Liver (tissue), 9 donors: ENCODE data around the gene ABITRAM. TPM values are rescaled to one million over a fixed set of nuclear protein-coding genes. Genes with fewer than 3 reads are reported as not detected.
"Not testable (repeated sequence)": the region's sequence is repeated elsewhere in the genome, so short reads cannot be mapped to it uniquely, and the experiment has no call there.

Experiments used
- DNase-seq: peaks from one replicate; pipeline ENCODE4 v3.0.0-alpha.2; 2017; ENCODE audit warnings: low spot score
- H3K27ac ChIP-seq, 2 donors: one replicate each; pipeline ENCODE4 v1.7.0; 2013; ENCODE audit warnings: inconsistent platforms in 2 of 2, low read length in 2 of 2, control low read depth in 1 of 2, low read depth in 1 of 2, mild to moderate bottlenecking in 1 of 2
- H3K27me3 ChIP-seq, 4 donors: one replicate each; pipeline versions ENCODE4 v1.6.1 to v1.7.0; 2013; ENCODE audit warnings: low read length in 3 of 4, inconsistent platforms in 1 of 4, mild to moderate bottlenecking in 1 of 4, moderate library complexity in 1 of 4; ENCODE audit not compliant: control insufficient read depth in 4 of 4, insufficient read depth in 4 of 4
- H3K36me3 ChIP-seq, 4 donors: one replicate each; pipeline versions ENCODE4 v1.6.1 to v1.7.0; 2013; ENCODE audit warnings: low read length in 3 of 4, mild to moderate bottlenecking in 3 of 4, low read depth in 1 of 4, moderate library complexity in 1 of 4; ENCODE audit not compliant: control insufficient read depth in 4 of 4, insufficient read depth in 3 of 4
- H3K4me1 ChIP-seq, 4 donors: one replicate each; pipeline versions ENCODE4 v1.6.1 to v1.7.0; 2013; ENCODE audit warnings: low read length in 3 of 4, mild to moderate bottlenecking in 3 of 4, moderate library complexity in 1 of 4; ENCODE audit not compliant: control insufficient read depth in 4 of 4, insufficient read depth in 4 of 4
- H3K4me3 ChIP-seq, 3 donors: one replicate each; pipeline versions ENCODE4 v1.6.1 to v1.7.0; 2013; ENCODE audit warnings: low read length in 3 of 3, control low read depth in 1 of 3, low read depth in 1 of 3, mild to moderate bottlenecking in 1 of 3
- H3K9ac ChIP-seq, 2 donors: one replicate each; pipeline ENCODE4 v1.7.0; 2013; ENCODE audit warnings: low read length in 2 of 2, mild to moderate bottlenecking in 2 of 2, moderate library complexity in 2 of 2, control low read depth in 1 of 2, low read depth in 1 of 2
- H3K9me3 ChIP-seq, 4 donors: one replicate each; pipeline versions ENCODE4 v1.6.1 to v1.7.0; 2013; ENCODE audit warnings: low read length in 3 of 4; ENCODE audit not compliant: control insufficient read depth in 4 of 4
- ATF3 ChIP-seq: IDR thresholded peaks from 2 replicates; pipeline ENCODE4 v1.6.1; 2016; ENCODE audit warnings: antibody characterized with exemption
- CTCF ChIP-seq: fragments of 150-350 bp; IDR thresholded peaks from 2 replicates; pipeline ENCODE4 v1.5.1; 2017; ENCODE audit warnings: improper control_type of control experiment, low read depth, low read length; ENCODE audit not compliant: missing input control
- FOXA2 ChIP-seq: IDR thresholded peaks from 2 replicates; pipeline ENCODE4 v1.6.1; 2016; ENCODE audit warnings: antibody characterized with exemption
- GABPA ChIP-seq, 2 donors: IDR thresholded peaks in 1 of 2; conservative IDR thresholded peaks in 1 of 2; 2 replicates each; pipeline ENCODE4 v1.6.1; 2016; ENCODE audit warnings: antibody characterized with exemption in 2 of 2, mild to moderate bottlenecking in 1 of 2, moderate library complexity in 1 of 2
- JUND ChIP-seq, 2 donors: IDR thresholded peaks; 2 replicates each; pipeline ENCODE4 v1.6.1; 2016; ENCODE audit warnings: antibody characterized with exemption in 2 of 2
- MAX ChIP-seq: IDR thresholded peaks from 2 replicates; pipeline ENCODE4 v1.6.1; 2016; ENCODE audit warnings: antibody characterized with exemption
- NR2F2 ChIP-seq: IDR thresholded peaks from 2 replicates; pipeline ENCODE4 v1.6.1; 2016; ENCODE audit warnings: antibody characterized with exemption
- RAD21 ChIP-seq, 2 donors: IDR thresholded peaks; 2 replicates each; pipeline ENCODE4 v1.6.1; 2016; ENCODE audit warnings: antibody characterized with exemption in 2 of 2, mild to moderate bottlenecking in 2 of 2
- RXRA ChIP-seq, 2 donors: IDR thresholded peaks; 2 replicates each; pipeline ENCODE4 v1.6.1; 2017 to 2018; ENCODE audit warnings: antibody characterized with exemption in 2 of 2, mild to moderate bottlenecking in 1 of 2
- SP1 ChIP-seq: IDR thresholded peaks from 2 replicates; pipeline ENCODE4 v1.6.1; 2018; ENCODE audit warnings: antibody characterized with exemption, mild to moderate bottlenecking
- TAF1 ChIP-seq: conservative IDR thresholded peaks from 2 replicates; pipeline ENCODE4 v1.6.1; 2016; ENCODE audit warnings: antibody characterized with exemption, mild to moderate bottlenecking
- YY1 ChIP-seq: IDR thresholded peaks from 2 replicates; pipeline ENCODE4 v1.6.1; 2016; ENCODE audit warnings: antibody characterized with exemption, mild to moderate bottlenecking
- WGBS: extraction: QIAGEN DNeasy Blood & Tissue Kit; methylation state at CpG from one replicate; pipeline ENCODE4 v1.1.7; 2013; 5-methylcytosine and 5-hydroxymethylcytosine counted together
- polyA plus RNA-seq, 2 donors: library from polyadenylated mRNA; stranded (reverse) in 1 of 2; unstranded in 1 of 2; fragments of 200-250 nt in 1 of 2; fragments of >200 nt in 1 of 2; fragmentation: Nextera tagmentation in 1 of 2; extraction: Ambion mirVana in 1 of 2; gene quantifications; one replicate each; pipeline versions ENCODE4 v1.2.1 to v1.2.3, GENCODE V29; 2013 to 2015
- total RNA-seq, 2 donors: library from RNA; depleted of rRNA; stranded (reverse); fragments of >200 nt; gene quantifications; one replicate each; pipeline ENCODE4 v1.2.3, GENCODE V29; 2014
- donor health status: healthy.
- donor health status: healthy.
- donor health status: healthy.
- donor health status: healthy.
- donor health status: healthy.

ABITRAM gene
- total and polyA plus RNA-seq, 4 donors, result 3.5 to 8.2 (median 5.5) TPM

GRCh38 chr9:108960331-108960730, 26.1 kb downstream of the ABITRAM start:
- no peak overlapping the region for H3K4me3 ChIP-seq
- TF ChIP-seq YY1 (no peak), CTCF (no peak), ATF3 (no peak), SP1 (no peak), NR2F2 (no peak), FOXA2 (no peak), JUND (IDR thresholded peaks at IDR 0.05) (no peak)

GRCh38 chr9:108961151-108961550, 27.0 kb downstream of the ABITRAM start:
- DNase-seq, result no peak
- H3K9me3 ChIP-seq, result no peaks in the 10 kb centered on the region
- no peak overlapping the region for H3K4me3 ChIP-seq
- H3K27ac ChIP-seq, result no peak overlapping the region
- no peak overlapping the region for H3K9ac ChIP-seq
- 96% methylated on average over 2 of the region's 2 CpGs for WGBS
- no peaks in the 10 kb centered on the region for H3K36me3 ChIP-seq
- no peak for TF ChIP-seq SP1
- H3K4me1 ChIP-seq, result no peaks in the 10 kb centered on the region
- H3K27me3 ChIP-seq, result no peaks in the 10 kb centered on the region

More at GRCh38 chr9:108960331-108960730, 26.1 kb downstream of the ABITRAM start:
- Histone ChIP-seq H3K36me3 (no peaks in the 10 kb centered on the region), H3K4me1 (no peaks in the 10 kb centered on the region), H3K9me3 (no peaks in the 10 kb centered on the region), H3K9ac (no peak overlapping the region), H3K27ac (no peak overlapping the region), H3K27me3 (no peaks in the 10 kb centered on the region)
- WGBS, result 72% methylated on average over 6 of the region's 6 CpGs
- DNase-seq, result no peak

DNA sequence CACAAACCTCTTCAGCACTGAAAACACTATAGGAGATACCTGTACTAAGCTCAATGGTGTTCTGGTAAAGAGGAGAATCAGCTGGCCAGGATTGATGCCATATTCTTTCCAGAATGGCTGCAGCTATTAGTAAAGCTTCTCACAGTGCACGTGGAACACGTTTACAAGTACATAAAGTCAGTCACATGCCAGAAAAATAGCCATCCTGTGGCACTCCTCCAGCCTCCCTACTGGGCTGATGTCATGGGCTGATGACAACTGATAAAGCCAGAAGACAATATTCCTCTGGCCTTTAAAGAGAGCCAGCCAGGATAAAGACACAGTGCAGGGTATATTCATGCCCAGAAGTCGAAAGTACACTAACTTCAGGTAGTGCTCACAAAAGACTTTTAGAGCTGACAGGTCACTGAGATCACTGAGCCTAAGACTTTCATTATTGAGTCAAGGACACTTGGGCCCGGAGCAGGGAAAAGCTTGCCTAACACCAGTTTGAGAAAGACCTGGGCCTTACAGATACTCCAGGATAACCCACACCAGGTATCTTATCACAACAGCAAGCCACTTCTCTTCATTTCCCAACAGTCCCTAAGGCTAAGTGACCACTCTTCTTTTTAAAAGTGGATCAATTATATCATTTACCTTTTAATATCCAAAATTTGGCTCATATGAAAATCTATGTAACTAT, 29.4 kb downstream of the ABITRAM start:
- no peak overlapping the region for H3K4me3 ChIP-seq
- TF ChIP-seq MAX (no peak), GABPA (IDR thresholded peaks at IDR 0.05 in 1 of 2, conservative IDR thresholded peaks at IDR 0.05 in 1 of 2) (no peak), YY1 (no peak), NR2F2 (no peak), TAF1 (no peak), ATF3 (no peak)
- no peak overlapping the region for H3K27ac ChIP-seq
- no peaks in the 10 kb centered on the region for H3K9me3 ChIP-seq
- H3K36me3 ChIP-seq, result no peaks in the 10 kb centered on the region
- H3K4me1 ChIP-seq, result no peaks in the 10 kb centered on the region
- no peak overlapping the region for H3K9ac ChIP-seq
- no peaks in the 10 kb centered on the region for H3K27me3 ChIP-seq
- WGBS, result 88% methylated on average over 4 of the region's 4 CpGs
- DNase-seq, result no peak

GRCh38 chr9:108967916-108968315, 33.7 kb downstream of the ABITRAM start:
- H3K36me3 ChIP-seq, result peaks cover 0 to 6% (median 0%) of the 10 kb centered on the region in 4 donors
- H3K9me3 ChIP-seq, result no peaks in the 10 kb centered on the region

DNA sequence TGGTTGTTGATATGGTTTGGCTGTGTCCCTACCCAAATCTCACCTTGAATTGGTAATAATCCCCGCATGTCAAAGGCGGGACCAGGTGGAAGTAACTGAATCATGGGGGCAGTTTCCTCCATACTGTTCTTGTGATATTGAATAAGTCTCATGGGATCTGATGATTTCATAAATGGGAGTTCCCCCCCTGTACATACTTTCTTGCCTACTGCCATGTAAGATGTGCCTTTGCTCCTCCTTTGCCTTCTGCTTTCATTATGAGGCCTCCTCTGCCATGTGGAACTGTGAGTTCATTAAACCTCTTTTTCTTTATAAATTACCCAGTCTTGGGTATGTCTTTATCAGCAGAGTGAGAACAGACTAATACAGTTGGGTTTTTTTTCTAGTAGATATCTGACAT, 37.2 kb downstream of the ABITRAM start:
- 98% methylated on average over 2 of the region's 2 CpGs for WGBS
- H3K4me1 ChIP-seq, DNase-seq, H3K27ac ChIP-seq, H3K27me3 ChIP-seq, H3K9ac ChIP-seq, H3K9me3 ChIP-seq, H3K36me3 ChIP-seq, H3K4me3 ChIP-seq: not testable (repeated sequence)

More at GRCh38 chr9:108967916-108968315, 33.7 kb downstream of the ABITRAM start:
- Histone ChIP-seq H3K9ac (no peak overlapping the region), H3K27me3 (no peaks in the 10 kb centered on the region), H3K4me3 (no peak overlapping the region), H3K27ac (no peak overlapping the region), H3K4me1 (no peaks in the 10 kb centered on the region)
- peak in 1 of 2 donors; percentile 9 for TF ChIP-seq RAD21 (IDR thresholded peaks at IDR 0.05)
- TF ChIP-seq RXRA (IDR thresholded peaks at IDR 0.05), result no peak
- no peak for DNase-seq
